ENCODE results near the gene ATAT1. TPM values are rescaled to one million over a fixed set of nuclear protein-coding genes. Genes with fewer than 3 reads are reported as not detected.

Gene ATAT1
- total RNA-seq, 1 experiment from 2014 or later, result 19.3 TPM

DNA sequence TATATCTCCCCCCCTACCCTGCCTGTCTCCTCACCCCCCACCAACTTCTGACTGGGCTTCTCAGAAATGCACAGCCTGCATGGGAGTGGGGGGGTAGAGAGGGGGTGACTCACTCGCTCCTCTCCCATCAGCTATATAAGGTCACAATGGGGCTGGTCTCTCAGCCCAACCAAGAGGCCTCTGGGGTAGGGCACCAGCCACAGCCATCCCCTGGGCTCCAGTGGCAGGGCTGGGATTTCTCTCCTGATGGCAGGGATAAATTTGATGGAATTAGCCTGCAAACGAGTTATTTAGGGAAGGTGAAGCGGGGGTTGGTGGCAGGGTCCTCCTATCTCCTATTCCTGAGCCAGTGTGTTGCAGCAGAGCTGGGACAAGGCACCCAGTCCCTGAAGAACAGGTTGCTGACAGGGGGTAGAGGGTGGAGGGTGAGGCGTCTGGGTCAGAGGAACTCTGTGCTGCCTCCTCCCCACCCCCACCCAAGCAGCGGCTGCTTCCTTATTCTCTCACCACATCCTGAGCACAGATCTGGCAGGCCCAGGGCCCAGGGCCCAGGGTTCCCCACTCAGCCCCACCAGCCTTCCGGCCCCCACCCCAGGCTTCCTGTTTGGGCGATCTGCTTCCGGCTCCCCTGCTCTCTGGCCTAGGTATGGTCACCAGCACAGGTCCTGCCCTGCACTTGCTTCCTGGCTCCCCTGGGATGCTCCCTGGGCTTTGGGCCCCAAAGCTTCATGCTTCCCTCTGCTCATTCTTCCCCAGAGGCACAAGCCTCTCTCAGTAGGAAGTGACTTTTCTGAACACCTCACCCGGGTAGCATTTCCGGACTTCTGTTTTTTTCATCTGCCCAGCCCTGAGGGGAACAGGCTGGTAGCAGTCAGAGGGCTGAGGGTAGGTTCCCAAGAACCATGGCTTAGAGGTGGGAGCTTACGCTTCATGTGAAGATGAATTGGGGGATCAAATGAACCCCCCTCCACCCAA is 55.8 kb downstream of the ATAT1 start:
- DNase-seq (ENCODE audit: low spot score), result peak; percentile 42
- POLR2A ChIA-PET, result interaction anchor here (0.8 to 1.6 kb wide), 2 partner anchors 34 to 35 kb away, joined by 3 to 4 read pairs; partner anchors contain the start of gene MDC1
- H3K4me1 Mint-ChIP-seq, result peaks cover 58% of the 10 kb centered on the region

More for the DNA sequence above, 55.8 kb downstream of the ATAT1 start:
- CTCF ChIA-PET, result interaction anchor here (0.6 to 9.7 kb wide), 7 partner anchors 10 to 229 kb away, joined by 3 to 131 read pairs (median 6); partner anchors contain the start of genes DHX16 and MDC1
- Mint-ChIP-seq H3K36me3 (peaks cover 5% of the 10 kb centered on the region), H3K9me3 (no peaks in the 10 kb centered on the region), H3K27me3 (ENCODE audit: low read depth) (no peaks in the 10 kb centered on the region), H3K27ac (peak overlapping the region; percentile 84), H3K4me3 (peak overlapping the region; percentile 54)
- peak; percentile 10 for ATAC-seq
- no peak for TF ChIP-seq NFATC4 (CRISPR knock-in tag; IDR thresholded peaks at IDR 0.05)
- no peak for TF ChIP-seq NR1H2 (CRISPR knock-in tag; IDR thresholded peaks at IDR 0.05)
- TF ChIP-seq, protein P1, sequence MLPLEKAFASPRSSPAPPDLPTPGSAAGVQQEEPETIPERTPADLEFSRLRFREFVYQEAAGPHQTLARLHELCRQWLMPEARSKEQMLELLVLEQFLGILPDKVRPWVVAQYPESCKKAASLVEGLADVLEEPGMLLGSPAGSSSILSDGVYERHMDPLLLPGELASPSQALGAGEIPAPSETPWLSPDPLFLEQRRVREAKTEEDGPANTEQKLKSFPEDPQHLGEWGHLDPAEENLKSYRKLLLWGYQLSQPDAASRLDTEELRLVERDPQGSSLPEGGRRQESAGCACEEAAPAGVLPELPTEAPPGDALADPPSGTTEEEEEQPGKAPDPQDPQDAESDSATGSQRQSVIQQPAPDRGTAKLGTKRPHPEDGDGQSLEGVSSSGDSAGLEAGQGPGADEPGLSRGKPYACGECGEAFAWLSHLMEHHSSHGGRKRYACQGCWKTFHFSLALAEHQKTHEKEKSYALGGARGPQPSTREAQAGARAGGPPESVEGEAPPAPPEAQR (CRISPR knock-in tag; IDR thresholded peaks at IDR 0.05), result no peak
- TF ChIP-seq, protein P2, sequence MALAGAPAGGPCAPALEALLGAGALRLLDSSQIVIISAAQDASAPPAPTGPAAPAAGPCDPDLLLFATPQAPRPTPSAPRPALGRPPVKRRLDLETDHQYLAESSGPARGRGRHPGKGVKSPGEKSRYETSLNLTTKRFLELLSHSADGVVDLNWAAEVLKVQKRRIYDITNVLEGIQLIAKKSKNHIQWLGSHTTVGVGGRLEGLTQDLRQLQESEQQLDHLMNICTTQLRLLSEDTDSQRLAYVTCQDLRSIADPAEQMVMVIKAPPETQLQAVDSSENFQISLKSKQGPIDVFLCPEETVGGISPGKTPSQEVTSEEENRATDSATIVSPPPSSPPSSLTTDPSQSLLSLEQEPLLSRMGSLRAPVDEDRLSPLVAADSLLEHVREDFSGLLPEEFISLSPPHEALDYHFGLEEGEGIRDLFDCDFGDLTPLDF (CRISPR knock-in tag; IDR thresholded peaks at IDR 0.05), result no peak
- TF ChIP-seq CBFB (CRISPR knock-in tag; IDR thresholded peaks at IDR 0.05; ENCODE audit: low read depth), result no peak
- no peak for TF ChIP-seq NFE2L1 (CRISPR knock-in tag; IDR thresholded peaks at IDR 0.05)
- TF ChIP-seq PREB (CRISPR knock-in tag; IDR thresholded peaks at IDR 0.05; ENCODE audit: borderline replicate concordance), result no peak
- TF ChIP-seq ZNF396 (CRISPR knock-in tag; IDR thresholded peaks at IDR 0.05; ENCODE audit: borderline replicate concordance), result no peak
- TF ChIP-seq ZNF416 (CRISPR knock-in tag; IDR thresholded peaks at IDR 0.05), result no peak
- TF ChIP-seq, protein P3, sequence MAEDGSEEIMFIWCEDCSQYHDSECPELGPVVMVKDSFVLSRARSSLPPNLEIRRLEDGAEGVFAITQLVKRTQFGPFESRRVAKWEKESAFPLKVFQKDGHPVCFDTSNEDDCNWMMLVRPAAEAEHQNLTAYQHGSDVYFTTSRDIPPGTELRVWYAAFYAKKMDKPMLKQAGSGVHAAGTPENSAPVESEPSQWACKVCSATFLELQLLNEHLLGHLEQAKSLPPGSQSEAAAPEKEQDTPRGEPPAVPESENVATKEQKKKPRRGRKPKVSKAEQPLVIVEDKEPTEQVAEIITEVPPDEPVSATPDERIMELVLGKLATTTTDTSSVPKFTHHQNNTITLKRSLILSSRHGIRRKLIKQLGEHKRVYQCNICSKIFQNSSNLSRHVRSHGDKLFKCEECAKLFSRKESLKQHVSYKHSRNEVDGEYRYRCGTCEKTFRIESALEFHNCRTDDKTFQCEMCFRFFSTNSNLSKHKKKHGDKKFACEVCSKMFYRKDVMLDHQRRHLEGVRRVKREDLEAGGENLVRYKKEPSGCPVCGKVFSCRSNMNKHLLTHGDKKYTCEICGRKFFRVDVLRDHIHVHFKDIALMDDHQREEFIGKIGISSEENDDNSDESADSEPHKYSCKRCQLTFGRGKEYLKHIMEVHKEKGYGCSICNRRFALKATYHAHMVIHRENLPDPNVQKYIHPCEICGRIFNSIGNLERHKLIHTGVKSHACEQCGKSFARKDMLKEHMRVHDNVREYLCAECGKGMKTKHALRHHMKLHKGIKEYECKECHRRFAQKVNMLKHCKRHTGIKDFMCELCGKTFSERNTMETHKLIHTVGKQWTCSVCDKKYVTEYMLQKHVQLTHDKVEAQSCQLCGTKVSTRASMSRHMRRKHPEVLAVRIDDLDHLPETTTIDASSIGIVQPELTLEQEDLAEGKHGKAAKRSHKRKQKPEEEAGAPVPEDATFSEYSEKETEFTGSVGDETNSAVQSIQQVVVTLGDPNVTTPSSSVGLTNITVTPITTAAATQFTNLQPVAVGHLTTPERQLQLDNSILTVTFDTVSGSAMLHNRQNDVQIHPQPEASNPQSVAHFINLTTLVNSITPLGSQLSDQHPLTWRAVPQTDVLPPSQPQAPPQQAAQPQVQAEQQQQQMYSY (CRISPR knock-in tag; IDR thresholded peaks at IDR 0.05), result no peak
- TF ChIP-seq ZNF219 (CRISPR knock-in tag; IDR thresholded peaks at IDR 0.05; ENCODE audit: borderline replicate concordance), result no peak
- TF ChIP-seq SMAD3 (CRISPR knock-in tag; IDR thresholded peaks at IDR 0.05; ENCODE audit: borderline replicate concordance), result no peak
- no peak for TF ChIP-seq E2F5 (CRISPR knock-in tag; IDR thresholded peaks at IDR 0.05)
- TF ChIP-seq TEAD4 (CRISPR knock-in tag; IDR thresholded peaks at IDR 0.05), result no peak
- TF ChIP-seq CTCF (IDR thresholded peaks at IDR 0.05), result no peak
- no peak for TF ChIP-seq EMX1 (CRISPR knock-in tag; IDR thresholded peaks at IDR 0.05)
- no peak for TF ChIP-seq RORB (CRISPR knock-in tag; IDR thresholded peaks at IDR 0.05)

All from WTC11 (cell line).